HEK293T (cell line): ENCODE measurements around the gene HIVEP2.

Experiments used
- ARNT ChIP-seq: fragments of 450-650 bp; IDR thresholded peaks from 2 replicates; pipeline ENCODE4 v1.6.1; 2017; ENCODE audit warnings: mild to moderate bottlenecking
- CTBP1 ChIP-seq: fragments of 450-650 bp; IDR thresholded peaks from 2 replicates; pipeline ENCODE4 v1.6.1; 2016; ENCODE audit warnings: borderline replicate concordance
- FOXA1 ChIP-seq: fragments of 450-650 bp; IDR thresholded peaks from 2 replicates; pipeline ENCODE4 v1.6.1; 2016; ENCODE audit warnings: mild to moderate bottlenecking
- FOXM1 ChIP-seq: fragments of 450-650 bp; IDR thresholded peaks from 2 replicates; pipeline ENCODE4 v1.6.1; 2017; ENCODE audit warnings: mild to moderate bottlenecking, borderline replicate concordance
- HDGF ChIP-seq: fragments of 450-650 bp; IDR thresholded peaks from 2 replicates; pipeline ENCODE4 v1.6.1; 2017; ENCODE audit warnings: antibody characterized with exemption, borderline replicate concordance
- NFRKB ChIP-seq: fragments of 450-650 bp; IDR thresholded peaks from 2 replicates; pipeline ENCODE4 v1.6.1; 2016; ENCODE audit warnings: mild to moderate bottlenecking, moderate library complexity
- SP1 ChIP-seq: fragments of 450-650 bp; IDR thresholded peaks from 2 replicates; pipeline ENCODE4 v1.6.1; 2017
- TF ChIP-seq, protein P1 (sequence below): fragments of 450-650 bp; IDR thresholded peaks from 2 replicates; pipeline ENCODE4 v1.6.1; 2016

DNA sequence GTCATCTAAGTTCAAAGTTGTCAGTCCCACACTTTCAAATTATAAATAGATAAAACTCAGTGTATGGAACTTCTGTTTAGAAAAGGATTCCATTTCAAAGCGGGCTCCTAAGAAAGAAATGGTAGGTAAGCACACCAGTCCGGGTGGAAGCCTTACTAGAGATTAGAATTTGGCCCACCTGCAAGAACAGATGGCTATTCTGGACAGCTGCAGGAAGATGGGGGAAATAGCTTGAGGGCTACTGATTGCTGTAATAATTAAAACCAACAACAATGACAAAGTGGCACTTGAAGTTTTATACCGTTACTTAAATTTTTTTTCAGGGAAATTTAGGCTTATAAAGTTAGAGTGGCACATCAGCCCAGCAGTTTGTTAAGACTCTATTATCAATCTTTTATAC is 83.3 kb downstream of the HIVEP2 start:
- TF ChIP-seq, protein P1, sequence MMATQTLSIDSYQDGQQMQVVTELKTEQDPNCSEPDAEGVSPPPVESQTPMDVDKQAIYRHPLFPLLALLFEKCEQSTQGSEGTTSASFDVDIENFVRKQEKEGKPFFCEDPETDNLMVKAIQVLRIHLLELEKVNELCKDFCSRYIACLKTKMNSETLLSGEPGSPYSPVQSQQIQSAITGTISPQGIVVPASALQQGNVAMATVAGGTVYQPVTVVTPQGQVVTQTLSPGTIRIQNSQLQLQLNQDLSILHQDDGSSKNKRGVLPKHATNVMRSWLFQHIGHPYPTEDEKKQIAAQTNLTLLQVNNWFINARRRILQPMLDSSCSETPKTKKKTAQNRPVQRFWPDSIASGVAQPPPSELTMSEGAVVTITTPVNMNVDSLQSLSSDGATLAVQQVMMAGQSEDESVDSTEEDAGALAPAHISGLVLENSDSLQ: no peak
- TF ChIP-seq FOXM1 (no peak), FOXA1 (no peak), SP1 (no peak), HDGF (no peak), ARNT (no peak), CTBP1 (no peak), NFRKB (no peak)
